Measurements from ENCODE around the gene ANKRD44.

GRCh38 chr2:197300139-197300538, 10.4 kb downstream of the ANKRD44 start:
- TF ChIP-seq CTCF (IDR thresholded peaks at IDR 0.05) (no peak), ZFX (IDR thresholded peaks at IDR 0.05; ENCODE audit: borderline replicate concordance) (no peak)

Data from 22Rv1 (cell line).